Measurements from ENCODE around the gene APBB1. TPM values are rescaled to one million over a fixed set of nuclear protein-coding genes. Genes with fewer than 3 reads are reported as not detected.

APBB1 gene
- total and polyA plus RNA-seq, 10 donors, result 18.6 to 42.4 (median 26.0) TPM

GRCh38 chr11:6420677-6421076 is 1.8 kb upstream of the APBB1 start:
- peaks cover 0 to 42% (median 31%) of the 10 kb centered on the region in 6 donors for H3K4me1 ChIP-seq
- H3K27ac ChIP-seq, result no peak overlapping the region
- H3K9me3 ChIP-seq, result no peaks in the 10 kb centered on the region
- peak overlapping the region in 1 of 8 donors; percentile 5 for H3K4me3 ChIP-seq
- H3K36me3 ChIP-seq, result no peaks in the 10 kb centered on the region
- WGBS, 5 donors, result 89 to 93% (median 93%) methylated on average over 3 of the region's 3 CpGs
- TF ChIP-seq POLR2AphosphoS5 (IDR thresholded peaks at IDR 0.05) (no peak), CTCF (IDR thresholded peaks at IDR 0.05 in 8 of 11, conservative IDR thresholded peaks at IDR 0.05 in 3 of 11) (no peak), POLR2A (IDR thresholded peaks at IDR 0.05) (no peak)
- peaks cover 0 to 22% (median 0%) of the 10 kb centered on the region in 7 donors for H3K27me3 ChIP-seq (replicated peaks in 1 of 7)
- intact Hi-C loops (cut with DNase I; ENCODE audit: low total_unique reads), result no loop called here
- DNase-seq, result no peak

- H3K27me3 ChIP-seq (replicated peaks in 1 of 7), result peaks cover 0 to 22% (median 0%) of the 10 kb centered on the region in 7 donors
- intact Hi-C loops (cut with DNase I; ENCODE audit: low total_unique reads), result no loop called here
- peak overlapping the region; percentile 83 to 95 (median 88) for H3K4me3 ChIP-seq
- peaks cover 4 to 58% (median 46%) of the 10 kb centered on the region in 6 donors for H3K4me1 ChIP-seq
- H3K27ac ChIP-seq, result peak overlapping the region; percentile 87 to 92 (median 89)
- TF ChIP-seq POLR2AphosphoS5 (IDR thresholded peaks at IDR 0.05) (no peak), CTCF (IDR thresholded peaks at IDR 0.05 in 8 of 11, conservative IDR thresholded peaks at IDR 0.05 in 3 of 11) (no peak), POLR2A (IDR thresholded peaks at IDR 0.05) (no peak)
- WGBS, 5 donors, result 2 to 41% (median 3%) methylated on average over 2 to 38 of the region's 38 CpGs
- H3K9me3 ChIP-seq, result no peaks in the 10 kb centered on the region
- peak; percentile 84 for DNase-seq
- H3K36me3 ChIP-seq, result no peaks in the 10 kb centered on the region
Measured at GRCh38 chr11:6418557-6419008, 311 bp downstream of the APBB1 start.

GRCh38 chr11:6417907-6418556 is 862 bp downstream of the APBB1 start:
- peak overlapping the region; percentile 87 to 92 (median 89) for H3K27ac ChIP-seq
- peaks cover 4 to 58% (median 46%) of the 10 kb centered on the region in 6 donors for H3K4me1 ChIP-seq
- H3K27me3 ChIP-seq (replicated peaks in 1 of 7), result peaks cover 0 to 22% (median 0%) of the 10 kb centered on the region in 7 donors
- peak overlapping the region; percentile 83 to 95 (median 88) for H3K4me3 ChIP-seq
- H3K9me3 ChIP-seq, result no peaks in the 10 kb centered on the region
- WGBS, 5 donors, result 46 to 64% (median 53%) methylated on average over 7 of the region's 7 CpGs
- H3K36me3 ChIP-seq, result no peaks in the 10 kb centered on the region
- no peak for DNase-seq
- intact Hi-C loops (cut with DNase I; ENCODE audit: low total_unique reads), result no loop called here
- TF ChIP-seq POLR2A (IDR thresholded peaks at IDR 0.05) (no peak), POLR2AphosphoS5 (IDR thresholded peaks at IDR 0.05) (no peak), CTCF (IDR thresholded peaks at IDR 0.05 in 8 of 11, conservative IDR thresholded peaks at IDR 0.05 in 3 of 11) (no peak)

GRCh38 chr11:6415797-6416196 is 3.1 kb downstream of the APBB1 start:
- peaks cover 0 to 6% (median 6%) of the 10 kb centered on the region in 6 donors for H3K36me3 ChIP-seq
- H3K27ac ChIP-seq, result no peak overlapping the region

More at GRCh38 chr11:6415797-6416196, 3.1 kb downstream of the APBB1 start:
- TF ChIP-seq POLR2AphosphoS5 (IDR thresholded peaks at IDR 0.05) (no peak), POLR2A (IDR thresholded peaks at IDR 0.05) (no peak), CTCF (IDR thresholded peaks at IDR 0.05 in 8 of 11, conservative IDR thresholded peaks at IDR 0.05 in 3 of 11) (no peak)
- intact Hi-C loops (cut with DNase I; ENCODE audit: low total_unique reads), result no loop called here
- Histone ChIP-seq H3K27me3 (replicated peaks in 1 of 7) (peaks cover 0 to 18% (median 0%) of the 10 kb centered on the region in 7 donors), H3K9me3 (no peaks in the 10 kb centered on the region), H3K4me3 (no peak overlapping the region), H3K4me1 (peaks cover 4 to 58% (median 46%) of the 10 kb centered on the region in 6 donors)
- DNase-seq, result no peak
- 76 to 92% (median 80%) methylated on average over 6 of the region's 6 CpGs for WGBS, 5 donors

Data from spleen (tissue), 11 donors.